OCI-LY7 (cell line): ENCODE measurements around the gene CNTRL. TPM values are rescaled to one million over a fixed set of nuclear protein-coding genes. Genes with fewer than 3 reads are reported as not detected.
A peak's percentile ranks its signal among the peaks of the same experiment; 100 is the strongest.

ENCODE experiments used
- BruUV-seq: library from RNA; stranded (reverse); fragments of 400-500 nt; replicated peaks from 2 replicates; lab custom pipeline; 2021; lab: Mats Ljungman, UMichigan
- CTCF ChIA-PET: fragments of 300-600 bp; sonication (Branson Sonifier 250); formaldehyde crosslinking; loops from one replicate; lab custom pipeline; 2022; ENCODE audit warnings: antibody characterized with exemption; ENCODE audit not compliant: unreplicated experiment; lab: Charles Lee
- POLR2A ChIA-PET: fragments of 300-600 bp; sonication (Branson Sonifier 250); formaldehyde crosslinking; loops from one replicate; lab custom pipeline; 2022; ENCODE audit warnings: antibody characterized with exemption; lab: Charles Lee
- DNase-seq: peaks from one replicate; pipeline ENCODE4 v3.0.0-alpha.2; 2015; ENCODE audit warnings: low spot score
- H2AFZ ChIP-seq: fragments of 200-600 bp; sonication (generic), shearing (Covaris generic); 2 replicates; pipeline ENCODE4 v1.6.1; 2014; ENCODE audit warnings: mild to moderate bottlenecking, antibody characterized with exemption, low read length, moderate library complexity
- H3K27ac ChIP-seq: fragments of 200-600 bp; sonication (generic); 2 replicates; pipeline ENCODE4 v1.5.1; 2014; ENCODE audit warnings: mixed run types, low read depth, mild to moderate bottlenecking, moderate library complexity, low read length, inconsistent platforms; ENCODE audit not compliant: poor library complexity, severe bottlenecking
- H3K36me3 ChIP-seq: fragments of 200-600 bp; sonication (generic); 2 replicates; pipeline ENCODE4 v1.6.1; 2014; ENCODE audit warnings: mild to moderate bottlenecking, antibody characterized with exemption, low read length, moderate library complexity, mixed read lengths; ENCODE audit not compliant: insufficient read depth
- H3K4me1 ChIP-seq: fragments of 200-600 bp; sonication (generic); 2 replicates; pipeline ENCODE4 v1.5.1; 2014; ENCODE audit warnings: mild to moderate bottlenecking, low read length; ENCODE audit not compliant: insufficient read depth, poor library complexity, severe bottlenecking
- H3K4me2 ChIP-seq: fragments of 200-600 bp; sonication (generic); 2 replicates; pipeline ENCODE4 v1.6.1; 2014; ENCODE audit warnings: mild to moderate bottlenecking, low read length
- H3K4me3 ChIP-seq: fragments of 200-600 bp; sonication (generic); 2 replicates; pipeline ENCODE4 v1.5.1; 2014; ENCODE audit warnings: mild to moderate bottlenecking, low read depth, low read length; ENCODE audit not compliant: poor library complexity, severe bottlenecking
- H3K79me2 ChIP-seq: fragments of 200-600 bp; sonication (generic); 2 replicates; pipeline ENCODE4 v1.6.1; 2016; ENCODE audit warnings: low read depth, mild to moderate bottlenecking, low read length, moderate library complexity, mixed read lengths; ENCODE audit not compliant: insufficient read depth
- H3K9me2 ChIP-seq: fragments of 200-600 bp; sonication (generic); 2 replicates; pipeline ENCODE4 v1.6.1; 2016; ENCODE audit warnings: mild to moderate bottlenecking, low read length, mixed read lengths; ENCODE audit not compliant: insufficient read depth
- H3K9me3 ChIP-seq: fragments of 200-600 bp; sonication (generic); 2 replicates; pipeline ENCODE4 v1.6.1; 2014; ENCODE audit warnings: mild to moderate bottlenecking, mixed run types, low read length, mixed read lengths
- H4K20me1 ChIP-seq: fragments of 200-600 bp; sonication (generic); 2 replicates; pipeline ENCODE4 v1.6.1; 2014; ENCODE audit warnings: mild to moderate bottlenecking, antibody characterized with exemption, low read length, moderate library complexity, mixed read lengths; ENCODE audit not compliant: insufficient read depth
- CTCF ChIP-seq: fragments of 200-600 bp; sonication (generic); conservative IDR thresholded peaks from 2 replicates; pipeline ENCODE4 v1.5.1; 2014; ENCODE audit warnings: mild to moderate bottlenecking, antibody characterized with exemption, low read length, moderate library complexity, mixed read lengths
- EZH2phosphoT487 ChIP-seq: fragments of 200-600 bp; sonication (generic); IDR thresholded peaks from 2 replicates; pipeline ENCODE4 v1.6.1; 2018; ENCODE audit warnings: low read depth, borderline replicate concordance, mild to moderate bottlenecking, mixed run types, antibody characterized with exemption, low read length, moderate library complexity, mixed read lengths
- intact Hi-C: fragments of 100-400 bp; cut with micrococcal nuclease; formaldehyde crosslinking; loops from one replicate; pipeline ENCODE4 v1.10.0; 2022; ENCODE audit not compliant: unreplicated experiment
- total RNA-seq, 2 experiments: library from RNA; depleted of rRNA in 1 of 2; stranded (reverse); fragments of >200 nt in 1 of 2; shearing (Covaris generic) in 1 of 2; gene quantifications; 2 replicates each; pipeline ENCODE4 v1.2.3, GENCODE V29; 2014 to 2022

The CNTRL gene
- total RNA-seq, 2 experiments from 2014 or later, result 81.4 to 113 TPM

- Histone ChIP-seq H3K4me1 (peaks cover 23% of the 10 kb centered on the region), H3K4me2 (no peak overlapping the region), H3K9me2 (no peaks in the 10 kb centered on the region), H3K4me3 (no peak overlapping the region), H2AFZ (no peak overlapping the region), H3K9me3 (no peaks in the 10 kb centered on the region), H3K27ac (no peak overlapping the region), H3K79me2 (no peaks in the 10 kb centered on the region), H4K20me1 (no peaks in the 10 kb centered on the region), H3K36me3 (peaks cover 98% of the 10 kb centered on the region)
- no TSS peak for BruUV-seq
- TF ChIP-seq CTCF (no peak), EZH2phosphoT487 (no peak)
- CTCF ChIA-PET, result no interaction called here
- no peak for DNase-seq
- POLR2A ChIA-PET, result no interaction called here
- intact Hi-C loops, result loop anchor here (10.0 kb wide), 1 partner anchor 165 kb away; no protein-coding TSS in a partner anchor
Measured at GRCh38 chr9:121150188-121150587, 75.4 kb downstream of the CNTRL start.

- no peak for DNase-seq
- no TSS peak for BruUV-seq
- CTCF ChIA-PET, result no interaction called here
- no peaks in the 10 kb centered on the region for H4K20me1 ChIP-seq
- no peak overlapping the region for H3K27ac ChIP-seq
- no peaks in the 10 kb centered on the region for H3K9me2 ChIP-seq
- H3K9me3 ChIP-seq, result no peaks in the 10 kb centered on the region
- intact Hi-C loops, result loop anchor here (10.0 kb wide), 1 partner anchor 169 kb away; no protein-coding TSS in a partner anchor
- POLR2A ChIA-PET, result interaction anchor here (1.8 kb wide), 1 partner anchor 9 kb away, joined by 7 read pairs; no protein-coding TSS in a partner anchor
- no peak overlapping the region for H3K4me2 ChIP-seq
- H3K4me1 ChIP-seq, result peaks cover 57% of the 10 kb centered on the region
- TF ChIP-seq EZH2phosphoT487, result no peak
- TF ChIP-seq CTCF, result no peak
- peaks cover 15% of the 10 kb centered on the region; the same call in 1 of the 2 replicates for H3K79me2 ChIP-seq
- no peak overlapping the region for H2AFZ ChIP-seq
- peaks cover 91% of the 10 kb centered on the region for H3K36me3 ChIP-seq
- no peak overlapping the region for H3K4me3 ChIP-seq
Measured at GRCh38 chr9:121153642-121154041, 78.9 kb downstream of the CNTRL start.

GRCh38 chr9:121154782-121155181 lies 80.0 kb downstream of the CNTRL start:
- peaks cover 15% of the 10 kb centered on the region; the same call in 1 of the 2 replicates for H3K79me2 ChIP-seq
- intact Hi-C loops, result loop anchor here (10.0 kb wide), 1 partner anchor 170 kb away; no protein-coding TSS in a partner anchor
- POLR2A ChIA-PET, result interaction anchor here (0.6 to 1.0 kb wide), 2 partner anchors 34 to 61 kb away, joined by 3 read pairs; no protein-coding TSS in a partner anchor
- CTCF ChIA-PET, result no interaction called here
- TF ChIP-seq EZH2phosphoT487, result no peak
- no peak for TF ChIP-seq CTCF
- H3K9me3 ChIP-seq, result no peaks in the 10 kb centered on the region
- H3K9me2 ChIP-seq, result no peaks in the 10 kb centered on the region
- H3K27ac ChIP-seq, result peak overlapping the region; percentile 10
- H3K4me3 ChIP-seq, result no peak overlapping the region
- H3K36me3 ChIP-seq, result peaks cover 91% of the 10 kb centered on the region
- H3K4me2 ChIP-seq, result no peak overlapping the region
- no peak for DNase-seq
- H4K20me1 ChIP-seq, result no peaks in the 10 kb centered on the region
- BruUV-seq, result no TSS peak
- H2AFZ ChIP-seq, result no peak overlapping the region
- peaks cover 69% of the 10 kb centered on the region for H3K4me1 ChIP-seq
